Activated naive CD4-positive, alpha-beta T cell treated with anti-CD3 and anti-CD28 coated beads, Interleukin-2, amount 50 U/mL, for 72 hours (primary cell): ENCODE results near the gene SMARCC1. TPM values are rescaled to one million over a fixed set of nuclear protein-coding genes. Genes with fewer than 3 reads are reported as not detected.
"Not testable (repeated sequence)": the region's sequence is repeated elsewhere in the genome, so short reads cannot be mapped to it uniquely, and the experiment has no call there.

Experiments used
- ATAC-seq, 2 donors: fragments of 150-1000 bp; cut with Tn5 transposase; 2 replicates each; pipeline ENCODE4 v1.10.0; 2021; ENCODE audit warnings: mild to moderate bottlenecking in 2 of 2, moderate library complexity in 2 of 2
- DNase-seq, 2 donors: peaks; one replicate each; pipeline ENCODE4 v3.0.0; 2021 to 2022; ENCODE audit warnings: low spot score in 2 of 2
- H3K27ac Mint-ChIP-seq, 2 donors: one replicate each; pipeline ENCODE4 v1.8.0; 2022; ENCODE audit warnings: mild to moderate bottlenecking in 2 of 2, mixed read lengths in 2 of 2
- H3K36me3 Mint-ChIP-seq, 2 donors: one replicate each; pipeline ENCODE4 v1.8.0; 2022; ENCODE audit warnings: mixed read lengths in 2 of 2
- H3K9me3 Mint-ChIP-seq, 2 donors: one replicate each; pipeline ENCODE4 v1.8.0; 2022; ENCODE audit warnings: mixed read lengths in 2 of 2
- total RNA-seq, 2 donors: library from RNA; stranded (reverse); gene quantifications; one replicate each; pipeline ENCODE4 v1.2.3, GENCODE V29; 2022

The SMARCC1 gene
- total RNA-seq, 2 donors from 2014 or later = 98.9 to 138 TPM

DNA sequence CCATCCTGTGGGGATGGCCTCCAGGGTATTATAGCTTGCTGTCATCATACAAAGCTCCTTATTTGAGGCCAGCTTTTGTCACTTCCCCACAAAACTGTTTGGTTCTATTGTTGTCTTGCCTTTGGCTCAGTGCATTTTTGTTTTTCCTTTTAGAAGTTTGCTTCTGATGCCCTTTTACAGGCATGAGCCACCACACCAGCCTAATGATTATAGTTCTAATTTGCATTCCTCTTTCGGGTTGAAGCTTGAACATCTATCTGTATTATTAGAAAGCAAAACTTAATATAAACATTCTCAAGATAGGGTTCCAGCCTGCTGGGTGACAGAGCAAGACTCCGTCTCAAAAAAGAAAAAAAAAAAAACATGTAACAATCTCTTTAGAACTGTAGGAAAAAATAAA is 39.8 kb downstream of the SMARCC1 start:
- no peak for ATAC-seq
- Mint-ChIP-seq H3K36me3 (peaks cover 0 to 6% of the 10 kb centered on the region in 2 donors), H3K9me3 (no peaks in the 10 kb centered on the region), H3K27ac (no peak overlapping the region)
- no peak for DNase-seq

DNA sequence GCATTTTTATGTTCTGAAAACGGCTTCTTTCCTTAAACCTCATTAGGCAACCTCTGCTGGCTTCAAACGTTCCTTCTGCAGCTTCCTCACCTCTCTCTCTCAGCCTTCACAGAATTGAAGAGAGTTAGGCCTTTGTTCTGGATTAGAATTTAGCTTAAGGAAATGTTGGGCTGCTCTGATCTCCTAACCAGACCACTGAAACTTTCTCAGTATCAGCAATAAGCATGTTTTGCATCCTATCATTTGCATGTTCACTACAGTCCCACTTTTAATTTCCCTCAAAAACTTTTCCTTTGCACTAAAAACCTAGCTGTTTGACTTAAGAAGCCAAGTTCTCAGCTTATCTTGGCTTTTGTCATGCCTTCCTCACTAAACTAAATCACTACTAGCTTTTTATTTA is 49.5 kb downstream of the SMARCC1 start:
- H3K36me3 Mint-ChIP-seq = peaks cover 0 to 24% of the 10 kb centered on the region in 2 donors
- no peaks in the 10 kb centered on the region for H3K9me3 Mint-ChIP-seq
- DNase-seq = no peak
- peak overlapping the region in 1 of 2 donors; percentile 19 for H3K27ac Mint-ChIP-seq
- no peak for ATAC-seq

DNA sequence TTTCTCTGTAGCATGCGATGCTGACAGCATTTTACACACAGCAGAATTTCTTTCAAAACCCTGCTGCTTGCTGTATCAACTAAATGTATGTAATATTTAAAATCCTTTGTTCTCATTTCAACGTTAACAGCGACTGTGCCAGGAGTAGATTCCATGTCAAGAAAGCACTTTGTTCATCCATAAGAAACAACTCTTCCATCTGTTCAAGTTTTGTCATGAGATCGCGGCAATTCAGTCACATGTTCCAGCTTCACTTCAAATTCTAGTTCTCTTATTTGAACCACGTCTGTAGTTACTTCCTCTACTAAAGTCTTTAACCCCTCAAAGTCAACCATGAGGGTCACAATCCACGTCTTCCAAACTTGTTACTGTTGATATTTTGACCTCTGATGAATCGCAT is 50.6 kb downstream of the SMARCC1 start:
- ATAC-seq (no peak), DNase-seq (no peak)
- peaks cover 0 to 24% of the 10 kb centered on the region in 2 donors for H3K36me3 Mint-ChIP-seq
- H3K9me3 Mint-ChIP-seq = no peaks in the 10 kb centered on the region
- no peak overlapping the region for H3K27ac Mint-ChIP-seq

DNA sequence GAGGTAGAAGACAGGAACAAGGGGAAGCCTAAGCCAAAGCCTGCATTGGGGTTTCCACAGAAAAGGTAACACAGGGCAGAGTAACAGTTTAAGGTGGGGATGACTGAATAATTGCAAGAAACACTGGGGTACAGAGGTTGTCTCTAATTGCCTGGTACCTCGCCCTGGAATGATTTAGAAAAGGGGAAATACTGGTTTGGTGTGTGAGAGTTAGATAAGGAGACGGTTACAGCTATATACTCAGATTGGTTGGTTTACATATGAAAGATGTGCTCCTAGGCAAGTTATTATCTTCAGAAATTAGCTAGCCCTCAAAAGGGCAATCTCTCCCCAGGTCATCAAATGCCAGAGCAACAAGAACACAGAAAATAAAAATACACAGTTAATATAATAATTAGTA is 58.8 kb downstream of the SMARCC1 start:
- Mint-ChIP-seq H3K27ac (peak overlapping the region in 1 of 2 donors; percentile 75), H3K36me3 (no peaks in the 10 kb centered on the region)

DNA sequence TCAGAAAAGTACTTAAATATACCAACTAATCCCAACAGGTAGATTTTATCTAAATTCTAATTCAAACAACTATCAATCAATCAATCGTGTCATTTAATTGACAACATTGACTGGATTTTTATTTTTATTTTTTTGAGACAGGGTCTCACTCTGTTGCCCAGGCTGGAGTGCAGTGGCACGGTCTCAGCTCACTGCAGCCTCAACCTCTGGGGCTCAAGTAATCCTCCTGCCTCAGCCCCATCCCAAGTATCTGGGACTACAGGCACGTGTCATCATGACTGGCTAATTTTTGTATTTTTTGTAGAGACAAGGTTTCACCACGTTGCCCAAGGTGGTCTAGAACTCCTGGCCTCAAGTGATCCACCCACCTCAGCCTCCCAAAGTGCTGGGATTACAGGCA is 64.2 kb downstream of the SMARCC1 start:
- H3K27ac Mint-ChIP-seq = not testable (repeated sequence)
- peaks cover 11 to 22% of the 10 kb centered on the region in 2 donors for H3K36me3 Mint-ChIP-seq

More for the DNA sequence above, 58.8 kb downstream of the SMARCC1 start:
- ATAC-seq (no peak), DNase-seq (no peak)
- H3K9me3 Mint-ChIP-seq = no peaks in the 10 kb centered on the region

DNA sequence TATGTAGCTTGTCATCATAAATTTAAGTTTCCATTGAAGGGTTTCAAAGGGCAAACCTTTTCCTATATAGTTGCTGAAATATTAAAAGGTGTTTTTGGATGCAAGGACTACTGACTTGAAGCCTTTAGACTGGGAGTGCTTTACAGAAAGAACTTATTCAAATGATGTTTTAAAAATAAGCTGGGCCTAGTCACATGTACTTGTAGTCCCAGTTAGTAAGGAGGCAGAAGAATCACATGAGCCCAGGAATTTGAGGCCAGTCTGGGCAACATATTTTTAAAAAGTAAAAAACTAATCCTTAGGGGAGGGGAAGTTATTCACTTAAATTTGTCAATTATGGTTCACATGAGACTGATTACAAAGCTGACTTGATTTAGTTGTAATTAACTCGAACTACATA is 65.0 kb downstream of the SMARCC1 start:
- Mint-ChIP-seq H3K9me3 (no peaks in the 10 kb centered on the region), H3K27ac (peak overlapping the region in 1 of 2 donors; percentile 73), H3K36me3 (peaks cover 11 to 22% of the 10 kb centered on the region in 2 donors)
- no peak for DNase-seq
- ATAC-seq = no peak

More for the DNA sequence above, 64.2 kb downstream of the SMARCC1 start:
- not testable (repeated sequence) for DNase-seq, ATAC-seq, H3K9me3 Mint-ChIP-seq

DNA sequence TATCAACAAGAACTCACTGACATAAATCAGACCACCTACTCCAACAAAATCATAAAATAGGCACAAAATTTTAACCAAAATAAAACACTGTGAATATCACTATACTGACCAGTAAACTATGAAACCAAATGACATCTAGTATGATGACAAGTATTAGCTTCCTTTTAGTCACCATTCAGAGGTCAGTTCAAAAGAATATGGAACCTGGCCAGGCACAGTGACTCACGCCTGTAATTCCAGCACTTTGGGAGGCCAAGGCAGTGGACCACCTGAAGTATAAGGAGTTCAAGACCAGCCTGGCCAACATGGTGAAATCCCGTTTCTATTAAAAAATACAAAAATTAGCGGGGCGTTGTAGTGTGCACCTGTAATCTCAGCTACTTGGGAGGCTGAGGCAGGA is 65.8 kb downstream of the SMARCC1 start:
- Mint-ChIP-seq H3K36me3 (peaks cover 11 to 22% of the 10 kb centered on the region in 2 donors), H3K9me3 (no peaks in the 10 kb centered on the region), H3K27ac (peak overlapping the region in 1 of 2 donors; percentile 5)
- DNase-seq (no peak), ATAC-seq (no peak)

DNA sequence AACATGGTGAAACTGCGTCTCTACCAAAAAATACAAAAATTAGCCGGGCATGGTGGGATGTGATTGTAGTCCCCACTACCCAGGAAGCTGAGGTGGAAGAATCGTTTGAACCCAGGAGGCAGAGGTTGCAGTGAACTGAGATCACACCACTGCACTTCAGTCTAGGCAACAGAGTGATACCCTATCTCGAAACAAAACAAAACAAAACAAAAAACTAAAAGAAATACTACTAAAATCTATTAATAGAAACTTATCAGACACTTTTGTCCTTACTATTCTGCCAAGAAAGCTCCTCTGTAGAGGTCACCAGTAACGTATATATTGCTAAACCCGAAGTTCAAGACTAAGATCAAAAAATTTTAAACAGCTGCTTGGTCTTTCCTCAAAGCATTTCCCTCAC is 67.1 kb downstream of the SMARCC1 start:
- Mint-ChIP-seq H3K9me3 (no peaks in the 10 kb centered on the region), H3K27ac (no peak overlapping the region), H3K36me3 (peaks cover 11 to 22% of the 10 kb centered on the region in 2 donors)
- ATAC-seq (no peak), DNase-seq (no peak)

DNA sequence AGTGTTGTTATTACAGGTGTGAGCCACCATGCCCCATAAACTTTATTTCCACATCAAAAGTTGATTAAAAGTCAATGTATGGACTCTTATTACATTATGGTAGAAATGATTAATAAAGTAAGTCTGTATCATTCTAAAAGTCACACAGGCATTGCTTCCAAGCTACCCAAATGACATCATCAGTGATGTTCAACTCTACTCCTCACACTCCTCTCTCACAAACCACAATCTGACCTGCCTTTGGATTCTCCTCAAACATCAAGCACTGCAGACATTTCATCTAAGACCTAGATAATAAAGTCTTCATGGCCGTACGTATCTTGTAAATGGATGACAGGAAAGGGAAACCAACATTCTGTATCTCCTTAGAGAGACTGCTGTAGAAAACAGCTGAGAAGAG is 68.0 kb downstream of the SMARCC1 start:
- Mint-ChIP-seq H3K27ac (no peak overlapping the region), H3K36me3 (peaks cover 11 to 22% of the 10 kb centered on the region in 2 donors), H3K9me3 (no peaks in the 10 kb centered on the region)
- ATAC-seq (peak in 1 of 2 donors; percentile 29), DNase-seq (no peak)

DNA sequence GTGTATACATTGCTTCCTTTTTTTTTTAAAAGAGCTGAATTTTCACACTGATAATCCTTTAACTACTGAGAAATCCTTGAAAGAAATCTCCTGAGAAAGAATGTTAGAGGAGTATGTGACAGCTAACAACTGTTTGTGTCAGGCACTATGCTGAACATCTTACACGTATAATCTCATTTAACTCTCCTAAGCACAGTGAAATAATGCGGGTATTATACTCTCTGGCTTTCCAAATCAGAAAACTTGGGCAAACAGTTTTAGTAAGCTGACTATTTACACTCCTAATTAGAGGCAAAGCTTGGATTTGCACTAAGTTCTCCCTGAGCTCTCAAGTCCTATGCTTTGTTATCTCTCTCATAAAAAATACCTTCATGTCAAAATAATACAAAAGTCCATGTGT is 69.3 kb downstream of the SMARCC1 start:
- Mint-ChIP-seq H3K27ac (no peak overlapping the region), H3K36me3 (peaks cover 11 to 22% of the 10 kb centered on the region in 2 donors), H3K9me3 (no peaks in the 10 kb centered on the region)
- DNase-seq (no peak), ATAC-seq (no peak)

DNA sequence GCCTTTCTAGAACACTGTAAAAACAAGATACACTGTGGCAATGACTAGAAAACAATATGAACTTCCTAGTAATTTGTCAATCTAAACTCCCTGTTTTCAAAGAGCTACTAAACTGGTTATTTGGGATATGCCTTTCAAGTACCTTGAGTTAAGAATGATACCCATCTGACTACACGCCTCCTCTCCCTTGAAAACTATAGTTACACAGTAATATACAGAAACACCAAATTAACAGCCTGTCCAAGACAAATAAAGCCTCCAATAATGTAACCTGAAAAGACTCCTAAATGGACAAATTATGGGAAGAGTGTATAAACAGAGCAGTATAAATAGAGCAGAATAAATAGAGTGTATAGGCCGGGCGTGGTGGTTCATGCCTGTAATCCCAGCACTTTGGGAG is 70.1 kb downstream of the SMARCC1 start:
- Mint-ChIP-seq H3K27ac (no peak overlapping the region), H3K9me3 (no peaks in the 10 kb centered on the region), H3K36me3 (peaks cover 11 to 15% of the 10 kb centered on the region in 2 donors)
- no peak for ATAC-seq
- no peak for DNase-seq

DNA sequence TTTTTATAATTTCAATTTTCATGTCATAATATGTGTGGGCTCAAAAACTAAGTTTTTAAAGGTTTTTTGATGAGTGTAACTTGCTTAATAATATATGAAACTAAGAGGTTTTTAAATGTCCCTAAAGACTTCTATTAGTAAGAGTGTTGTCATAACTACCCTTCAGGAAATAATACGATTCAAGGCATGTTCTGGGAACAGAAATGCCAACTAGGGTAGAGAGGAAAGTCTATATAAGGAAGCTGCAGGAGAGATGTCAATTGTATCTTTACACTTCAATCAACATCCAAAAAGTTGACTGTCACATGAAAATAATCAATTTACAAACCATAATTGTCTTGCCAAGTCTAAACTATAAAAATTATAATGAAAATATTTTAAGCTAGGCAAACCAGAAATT is 76.3 kb downstream of the SMARCC1 start:
- Mint-ChIP-seq H3K36me3 (peaks cover 0 to 5% of the 10 kb centered on the region in 2 donors), H3K27ac (no peak overlapping the region), H3K9me3 (no peaks in the 10 kb centered on the region)
- ATAC-seq (no peak), DNase-seq (no peak)

DNA sequence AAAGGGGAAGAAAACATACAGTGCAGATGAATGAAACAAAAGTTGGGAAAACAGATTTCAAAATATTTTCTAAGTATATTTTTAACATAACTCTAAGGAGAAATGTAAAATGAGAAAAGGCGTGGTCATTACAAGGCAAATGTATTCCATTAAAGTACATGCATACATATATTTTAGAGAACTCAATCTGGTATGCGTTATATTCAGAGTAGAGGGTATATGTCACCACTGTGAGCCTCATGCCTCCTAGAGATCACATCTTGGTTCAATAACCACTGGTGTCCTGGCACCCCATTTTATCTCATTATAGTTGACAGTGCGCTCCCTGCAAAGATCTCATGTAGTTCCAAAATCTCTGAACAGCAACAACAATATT is 77.5 kb downstream of the SMARCC1 start:
- peak overlapping the region in 1 of 2 donors; percentile 77 for H3K27ac Mint-ChIP-seq

DNA sequence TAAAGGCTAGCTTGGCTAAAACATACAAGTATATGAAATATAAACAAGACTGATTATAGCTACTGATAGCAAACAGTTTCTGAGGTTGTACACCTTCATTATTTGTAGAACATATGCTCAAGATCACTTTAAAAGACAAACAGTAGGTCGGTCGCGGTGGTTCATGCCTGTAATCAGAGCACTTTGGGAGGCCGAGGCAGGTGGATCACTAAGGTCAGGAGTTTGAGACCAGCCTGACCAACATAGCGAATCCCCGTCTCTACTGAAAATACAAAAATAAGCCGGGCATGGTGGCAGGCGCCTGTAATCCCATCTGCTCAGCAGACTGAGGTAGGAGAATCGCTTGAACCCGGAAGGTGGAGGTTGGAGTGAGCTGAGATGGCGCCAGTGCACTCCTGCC is 80.3 kb downstream of the SMARCC1 start:
- H3K36me3 Mint-ChIP-seq = peaks cover 0 to 5% of the 10 kb centered on the region in 2 donors
- DNase-seq (no peak), ATAC-seq (no peak)
- peak overlapping the region in 1 of 2 donors; percentile 38 for H3K27ac Mint-ChIP-seq
- H3K9me3 Mint-ChIP-seq = no peaks in the 10 kb centered on the region

More for the DNA sequence above, 77.5 kb downstream of the SMARCC1 start:
- no peaks in the 10 kb centered on the region for H3K9me3 Mint-ChIP-seq
- H3K36me3 Mint-ChIP-seq = peaks cover 0 to 5% of the 10 kb centered on the region in 2 donors
- no peak for ATAC-seq
- no peak for DNase-seq

DNA sequence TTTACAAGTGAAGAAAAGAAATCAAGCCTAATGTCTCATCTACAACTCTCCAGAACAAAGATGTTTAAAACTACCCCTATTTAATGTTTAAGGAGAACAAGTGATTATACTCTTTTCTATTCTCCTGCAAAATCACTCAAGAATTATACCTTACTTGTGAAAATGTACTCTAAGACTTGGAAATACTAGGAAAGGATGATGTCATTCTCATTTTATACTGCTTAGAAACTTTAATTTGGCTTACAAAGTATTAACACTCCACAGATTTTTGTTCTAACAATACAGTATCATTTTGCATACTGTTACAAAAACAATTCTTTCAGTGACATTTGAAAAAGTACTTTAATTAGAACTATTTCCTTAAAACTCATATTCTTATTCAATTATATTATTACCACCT is 89.5 kb downstream of the SMARCC1 start:
- DNase-seq (no peak), ATAC-seq (no peak)
- H3K27ac Mint-ChIP-seq = peak overlapping the region in 1 of 2 donors; percentile 50
- peaks cover 0 to 8% of the 10 kb centered on the region in 2 donors for H3K36me3 Mint-ChIP-seq
- no peaks in the 10 kb centered on the region for H3K9me3 Mint-ChIP-seq

DNA sequence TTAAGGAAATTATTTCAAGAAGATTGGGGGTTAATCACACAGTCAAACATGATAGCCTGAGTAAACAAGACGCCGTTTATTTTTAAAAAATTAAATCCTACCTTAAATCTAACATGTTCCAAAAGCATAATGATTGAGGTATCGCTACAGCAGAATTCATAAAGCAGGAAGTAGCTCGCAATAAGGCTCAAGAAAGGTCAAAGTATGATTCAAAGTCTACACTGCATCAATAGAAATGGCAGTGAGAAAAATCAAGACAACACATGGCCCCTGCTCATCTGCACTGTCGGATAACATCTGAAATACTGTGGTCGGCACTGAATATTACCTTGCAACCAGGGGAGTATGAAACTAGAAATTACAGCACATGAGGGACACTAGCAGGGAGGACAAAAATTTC is 93.2 kb downstream of the SMARCC1 start:
- ATAC-seq (no peak), DNase-seq (no peak)
- Mint-ChIP-seq H3K27ac (no peak overlapping the region), H3K36me3 (peaks cover 11 to 15% of the 10 kb centered on the region in 2 donors), H3K9me3 (no peaks in the 10 kb centered on the region)

DNA sequence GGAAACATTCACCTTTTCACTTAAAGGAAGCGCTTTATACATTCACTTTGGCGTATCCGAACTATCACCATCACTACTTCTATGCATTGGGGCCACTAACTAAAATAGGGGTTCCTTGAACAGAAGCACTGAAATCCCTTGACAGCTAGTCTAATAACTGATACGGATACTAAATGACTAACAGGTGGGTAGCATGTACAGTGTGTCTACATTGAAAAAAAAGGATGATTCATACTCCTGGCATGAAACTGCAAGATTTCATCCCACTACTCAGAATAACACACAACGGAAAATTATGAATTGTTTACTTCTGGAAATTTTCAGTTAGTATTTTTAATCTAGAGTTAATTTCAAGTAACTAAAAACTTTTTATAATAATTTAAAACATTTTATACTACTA is 96.7 kb downstream of the SMARCC1 start:
- H3K36me3 Mint-ChIP-seq = peaks cover 16 to 22% of the 10 kb centered on the region in 2 donors
- ATAC-seq = peak; percentile 48 to 70
- no peaks in the 10 kb centered on the region for H3K9me3 Mint-ChIP-seq
- no peak overlapping the region for H3K27ac Mint-ChIP-seq
- no peak for DNase-seq

DNA sequence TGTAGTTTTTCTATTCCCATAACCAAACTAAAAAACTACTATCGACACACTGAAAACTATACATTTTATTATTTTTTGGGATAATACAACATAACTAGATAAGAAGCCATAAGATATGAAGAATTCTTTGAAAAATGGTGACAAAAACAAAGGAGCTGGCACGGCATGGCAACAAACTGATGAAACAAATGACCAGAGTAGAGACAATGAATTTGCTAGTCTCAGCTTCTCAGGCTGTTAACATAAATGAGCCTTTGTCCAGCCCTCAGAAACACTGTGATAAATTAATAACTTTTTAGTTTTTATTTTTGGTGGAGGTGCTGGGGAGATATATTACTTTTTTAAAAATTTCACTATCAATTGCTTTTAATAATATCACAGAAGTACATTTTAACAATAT is 100.7 kb downstream of the SMARCC1 start:
- Mint-ChIP-seq H3K27ac (no peak overlapping the region), H3K9me3 (no peaks in the 10 kb centered on the region), H3K36me3 (peaks cover 15 to 24% of the 10 kb centered on the region in 2 donors)
- ATAC-seq (no peak), DNase-seq (no peak)
